ENCODE results near the gene NECAB2. TPM values are rescaled to one million over a fixed set of nuclear protein-coding genes. Genes with fewer than 3 reads are reported as not detected.

NECAB2 gene
- total RNA-seq, 1 donor from 2014 or later, result 0.84 TPM

DNA sequence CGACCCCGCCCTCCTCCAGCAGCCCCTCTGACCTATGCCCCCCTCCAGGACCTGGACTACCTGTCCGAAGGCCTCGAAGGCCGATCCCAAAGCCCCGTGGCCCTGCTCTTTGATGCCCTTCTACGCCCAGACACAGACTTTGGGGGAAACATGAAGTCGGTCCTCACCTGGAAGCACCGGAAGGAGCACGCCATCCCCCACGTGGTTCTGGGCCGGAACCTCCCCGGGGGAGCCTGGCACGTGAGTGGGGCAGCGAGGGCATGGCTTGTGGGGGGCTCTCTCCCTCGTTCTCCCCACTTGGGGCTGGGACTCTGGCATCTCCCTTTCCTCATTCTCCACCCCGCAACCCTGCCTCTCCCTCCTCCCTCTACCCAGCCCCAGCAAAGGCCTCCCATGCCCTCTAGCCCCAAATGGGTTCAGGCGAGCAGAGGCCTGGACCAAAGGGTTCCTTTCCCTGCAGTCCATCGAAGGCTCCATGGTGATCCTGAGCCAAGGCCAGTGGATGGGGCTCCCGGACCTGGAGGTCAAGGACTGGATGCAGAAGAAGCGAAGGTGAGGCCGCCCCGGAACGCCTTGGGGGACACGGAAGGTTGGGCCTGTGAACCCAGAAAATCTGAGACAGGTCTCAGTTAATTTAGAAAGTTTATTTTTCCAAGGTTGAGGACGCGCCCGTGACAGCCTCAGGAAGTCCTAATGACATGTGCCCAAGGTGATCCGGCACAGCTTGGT, 7.4 kb upstream of the NECAB2 start:
- DNase-seq (no peak), ATAC-seq (no peak)
- intact Hi-C loops (cut with micrococcal nuclease), result no loop called here

DNA sequence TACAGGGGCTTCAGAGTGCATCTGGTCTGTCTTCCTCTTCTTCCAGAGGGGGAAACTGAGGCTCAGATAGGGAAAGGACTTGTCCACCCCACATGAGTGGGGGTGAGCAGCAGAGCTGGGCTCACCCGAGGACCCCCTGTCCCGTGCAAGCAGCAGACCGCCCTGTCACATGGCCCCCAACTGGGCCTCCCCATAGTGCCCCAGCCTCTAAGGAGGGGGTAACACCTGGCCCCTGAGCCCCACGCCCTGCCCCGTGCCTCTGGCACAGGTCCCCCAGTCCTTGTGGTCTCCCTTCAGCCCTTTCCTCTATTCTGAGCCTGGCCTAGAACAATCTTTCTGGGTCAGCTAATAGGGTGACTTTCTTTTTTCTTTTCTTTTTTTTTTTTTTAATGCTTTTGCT, 6.5 kb upstream of the NECAB2 start:
- intact Hi-C loops (cut with micrococcal nuclease), result no loop called here
- ATAC-seq, result no peak
- DNase-seq, result no peak

DNA sequence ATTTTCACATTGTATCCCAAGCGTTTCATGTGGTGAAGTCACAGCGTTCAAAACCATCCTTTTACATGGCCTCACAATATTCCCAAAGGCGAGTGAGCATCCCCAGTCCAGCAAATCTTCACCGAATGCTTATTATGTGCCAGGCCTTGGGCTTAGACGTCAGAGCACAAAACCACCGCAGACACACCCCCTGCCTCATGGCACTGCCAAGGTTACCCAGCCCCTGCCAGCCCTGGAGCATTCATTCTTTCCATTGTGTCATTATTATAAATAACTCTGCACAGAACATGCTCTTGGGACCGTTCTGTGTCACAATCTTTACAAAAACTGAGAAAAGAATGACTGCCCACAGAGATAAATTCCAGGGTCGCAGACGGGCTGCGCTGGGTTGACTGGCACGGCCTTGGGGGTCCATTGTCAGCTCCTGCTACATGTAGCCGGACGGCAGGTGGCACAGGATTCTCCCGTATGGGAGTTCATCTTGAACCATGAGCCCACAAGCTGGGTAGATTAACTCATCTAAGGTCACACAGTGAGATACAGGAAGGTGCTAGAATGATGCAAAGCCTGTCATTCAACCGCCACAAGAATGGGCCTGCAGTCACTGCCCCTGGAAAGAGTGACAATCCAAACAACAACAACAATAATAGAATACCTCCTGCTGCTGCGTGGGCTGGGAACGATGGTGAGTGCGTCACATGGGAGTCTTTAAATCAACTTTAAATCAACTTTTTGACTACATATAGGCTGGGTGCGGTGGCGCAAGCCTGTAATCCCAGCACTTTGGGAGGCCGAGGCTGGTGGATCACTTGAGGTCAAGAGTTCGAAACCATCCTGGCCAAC, 4.5 kb upstream of the NECAB2 start:
- ATAC-seq, result peak; percentile 77
- intact Hi-C loops (cut with micrococcal nuclease), result no loop called here
- peak; percentile 60 for DNase-seq

DNA sequence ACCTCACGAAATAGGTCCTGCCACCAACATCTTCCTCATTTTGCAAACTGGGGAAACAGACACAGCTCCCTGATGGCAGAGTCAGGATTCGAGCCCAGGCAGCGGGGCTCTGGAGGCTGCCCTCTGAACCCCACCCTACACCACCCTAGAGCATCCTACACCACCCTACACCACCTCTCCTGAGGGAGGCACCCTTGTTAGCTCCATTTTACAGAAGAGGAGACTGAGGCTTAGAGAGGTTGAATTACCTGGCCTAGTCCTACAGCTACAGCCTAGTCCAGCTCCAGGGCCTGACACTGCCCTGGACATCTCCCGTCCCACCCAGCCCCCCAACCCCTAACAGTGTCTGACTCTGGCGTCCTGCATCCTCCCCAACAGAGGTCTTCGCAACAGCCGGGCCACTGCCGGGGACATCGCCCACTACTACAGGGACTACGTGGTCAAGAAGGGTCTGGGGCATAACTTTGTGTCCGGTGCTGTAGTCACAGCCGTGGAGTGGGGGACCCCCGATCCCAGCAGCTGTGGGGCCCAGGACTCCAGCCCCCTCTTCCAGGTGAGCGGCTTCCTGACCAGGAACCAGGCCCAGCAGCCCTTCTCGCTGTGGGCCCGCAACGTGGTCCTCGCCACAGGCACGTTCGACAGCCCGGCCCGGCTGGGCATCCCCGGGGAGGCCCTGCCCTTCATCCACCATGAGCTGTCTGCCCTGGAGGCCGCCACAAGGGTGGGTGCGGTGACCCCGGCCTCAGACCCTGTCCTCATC, 3.2 kb upstream of the NECAB2 start:
- ATAC-seq (no peak), DNase-seq (no peak)
- intact Hi-C loops (cut with micrococcal nuclease), result loop anchor here (5.0 kb wide), 1 partner anchor 97 kb away; no protein-coding TSS in a partner anchor

DNA sequence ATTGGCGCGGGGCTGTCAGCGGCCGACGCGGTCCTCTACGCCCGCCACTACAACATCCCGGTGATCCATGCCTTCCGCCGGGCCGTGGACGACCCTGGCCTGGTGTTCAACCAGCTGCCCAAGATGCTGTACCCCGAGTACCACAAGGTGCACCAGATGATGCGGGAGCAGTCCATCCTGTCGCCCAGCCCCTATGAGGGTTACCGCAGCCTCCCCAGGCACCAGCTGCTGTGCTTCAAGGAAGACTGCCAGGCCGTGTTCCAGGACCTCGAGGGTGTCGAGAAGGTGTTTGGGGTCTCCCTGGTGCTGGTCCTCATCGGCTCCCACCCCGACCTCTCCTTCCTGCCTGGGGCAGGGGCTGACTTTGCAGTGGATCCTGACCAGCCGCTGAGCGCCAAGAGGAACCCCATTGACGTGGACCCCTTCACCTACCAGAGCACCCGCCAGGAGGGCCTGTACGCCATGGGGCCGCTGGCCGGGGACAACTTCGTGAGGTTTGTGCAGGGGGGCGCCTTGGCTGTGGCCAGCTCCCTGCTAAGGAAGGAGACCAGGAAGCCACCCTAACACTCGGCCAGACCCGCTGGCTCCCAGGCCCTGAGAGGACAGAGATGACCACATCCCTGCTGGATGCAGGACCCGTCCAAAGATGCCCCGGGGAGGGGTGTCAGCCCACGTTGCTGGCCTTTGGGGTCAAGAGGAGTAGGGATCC, 2.4 kb upstream of the NECAB2 start:
- intact Hi-C loops (cut with micrococcal nuclease), result loop anchor here (5.0 kb wide), 1 partner anchor 97 kb away; no protein-coding TSS in a partner anchor
- no peak for DNase-seq
- ATAC-seq, result no peak

DNA sequence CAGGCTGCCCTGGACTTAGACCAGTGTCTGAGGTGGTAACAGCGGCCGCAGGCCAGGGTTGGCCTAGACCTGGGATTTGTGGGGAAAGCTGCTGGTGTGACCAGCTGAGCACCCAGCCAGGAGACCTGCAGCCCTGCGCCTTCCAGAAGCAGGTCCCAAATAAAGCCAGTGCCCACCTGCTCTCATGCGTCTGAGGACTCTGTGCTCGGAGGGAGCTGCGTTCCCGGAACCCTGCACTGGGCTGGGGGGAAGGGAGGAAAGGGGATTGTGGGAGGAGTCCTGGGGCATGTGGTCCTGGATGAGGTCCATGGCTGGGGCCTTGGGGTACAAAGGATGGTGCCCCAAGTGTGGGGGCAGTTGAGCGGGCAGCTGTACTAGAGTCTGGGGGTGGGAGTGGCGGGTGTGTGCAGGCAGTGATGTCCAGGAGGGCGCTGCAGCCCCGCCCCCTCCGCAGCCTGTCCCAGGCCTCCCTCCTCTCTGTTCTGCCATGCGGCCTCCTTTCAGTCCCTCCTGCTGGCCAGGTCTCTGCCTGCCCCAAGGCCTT, 1.8 kb upstream of the NECAB2 start:
- ATAC-seq (no peak), DNase-seq (no peak)
- intact Hi-C loops (cut with micrococcal nuclease), result loop anchor here (5.0 kb wide), 1 partner anchor 96 kb away; no protein-coding TSS in a partner anchor

DNA sequence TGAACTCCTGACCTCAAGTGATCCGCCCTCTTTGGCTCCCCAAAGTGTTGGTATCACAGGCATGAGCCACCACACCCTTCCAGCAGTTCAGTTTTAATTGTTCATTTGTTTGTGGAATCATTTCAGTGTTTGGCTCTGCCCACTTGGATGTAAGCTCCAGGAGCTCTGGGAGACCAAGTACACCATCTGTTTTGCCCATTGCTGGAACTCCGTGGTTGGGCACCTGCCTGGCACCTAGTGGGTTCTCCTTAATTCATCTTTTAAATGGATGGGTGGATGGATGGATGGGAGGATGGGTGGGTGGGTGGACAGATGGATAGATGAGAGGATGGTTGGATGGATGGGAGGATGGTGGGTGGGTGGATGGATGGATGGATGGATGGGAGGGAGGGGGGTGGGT, 953 bp upstream of the NECAB2 start:
- DNase-seq (no peak), ATAC-seq (no peak)
- intact Hi-C loops (cut with micrococcal nuclease), result loop anchor here (5.0 kb wide), 1 partner anchor 95 kb away; no protein-coding TSS in a partner anchor

DNA sequence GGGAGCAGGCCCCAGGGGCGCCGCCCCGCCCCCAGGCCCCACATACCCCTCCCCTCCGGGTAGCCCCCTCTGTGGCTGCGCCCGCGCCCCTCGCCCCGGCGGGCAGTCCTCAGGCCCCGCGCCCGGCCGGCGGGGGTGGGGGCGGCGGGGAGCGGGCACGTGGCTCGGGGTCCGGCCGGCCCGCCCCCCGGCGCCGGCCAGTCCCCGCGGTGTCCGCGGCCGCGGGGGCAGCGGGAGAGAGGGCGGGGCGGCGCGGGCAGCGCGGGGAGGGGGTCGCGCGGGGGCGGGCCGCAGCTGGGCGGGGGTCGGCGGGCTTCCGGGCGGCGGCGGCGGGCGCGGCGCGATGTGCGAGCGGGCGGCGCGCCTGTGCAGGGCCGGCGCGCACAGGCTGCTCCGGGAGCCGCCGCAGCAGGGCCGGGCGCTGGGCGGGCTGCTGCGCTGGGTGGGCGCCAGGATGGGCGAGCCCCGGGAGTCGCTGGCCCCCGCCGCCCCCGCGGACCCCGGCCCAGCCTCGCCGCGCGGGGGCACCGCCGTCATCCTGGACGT, 335 bp downstream of the NECAB2 start:
- intact Hi-C loops (cut with micrococcal nuclease), result loop anchor here (5.0 kb wide), 1 partner anchor 94 kb away; no protein-coding TSS in a partner anchor
- DNase-seq (no peak), ATAC-seq (no peak)

DNA sequence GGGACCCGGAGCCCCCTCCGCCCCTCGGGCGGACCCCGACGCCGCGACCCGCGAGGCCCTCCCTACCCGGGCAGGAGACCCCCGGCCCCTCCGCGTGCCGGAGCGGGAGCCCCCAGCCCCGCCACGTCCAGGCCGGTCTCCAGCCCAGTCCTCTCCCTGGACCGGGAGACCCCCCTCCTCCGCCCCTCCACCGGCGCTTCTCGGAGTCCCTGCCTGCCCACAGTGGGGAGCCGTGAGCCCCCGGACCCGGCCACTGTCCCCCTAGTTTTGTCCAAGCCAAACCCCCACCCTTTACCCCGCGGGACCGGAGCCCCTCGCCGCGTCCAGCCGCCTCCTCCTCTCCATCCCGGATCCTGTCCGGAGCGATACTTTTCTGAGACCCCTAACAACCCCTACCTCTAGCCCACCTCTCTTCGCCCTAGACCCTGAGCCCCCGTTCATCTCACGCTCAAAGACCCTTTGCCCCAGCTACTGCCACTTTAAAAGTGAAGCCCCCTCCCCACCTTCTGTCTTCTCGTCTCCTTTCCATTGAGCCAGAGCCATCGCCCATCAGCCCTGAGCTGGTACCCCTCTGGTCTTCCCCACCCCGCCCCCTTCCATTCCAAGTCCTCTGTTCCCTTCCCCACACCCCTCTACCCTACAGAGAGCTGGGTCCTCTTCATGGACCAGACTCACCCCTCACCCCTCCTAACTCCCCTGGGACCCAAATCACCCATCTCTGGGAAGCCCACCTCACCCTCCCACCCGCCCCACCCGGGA, 1.0 kb downstream of the NECAB2 start:
- intact Hi-C loops (cut with micrococcal nuclease), result loop anchor here (5.0 kb wide), 1 partner anchor 93 kb away; no protein-coding TSS in a partner anchor
- ATAC-seq (no peak), DNase-seq (no peak)

DNA sequence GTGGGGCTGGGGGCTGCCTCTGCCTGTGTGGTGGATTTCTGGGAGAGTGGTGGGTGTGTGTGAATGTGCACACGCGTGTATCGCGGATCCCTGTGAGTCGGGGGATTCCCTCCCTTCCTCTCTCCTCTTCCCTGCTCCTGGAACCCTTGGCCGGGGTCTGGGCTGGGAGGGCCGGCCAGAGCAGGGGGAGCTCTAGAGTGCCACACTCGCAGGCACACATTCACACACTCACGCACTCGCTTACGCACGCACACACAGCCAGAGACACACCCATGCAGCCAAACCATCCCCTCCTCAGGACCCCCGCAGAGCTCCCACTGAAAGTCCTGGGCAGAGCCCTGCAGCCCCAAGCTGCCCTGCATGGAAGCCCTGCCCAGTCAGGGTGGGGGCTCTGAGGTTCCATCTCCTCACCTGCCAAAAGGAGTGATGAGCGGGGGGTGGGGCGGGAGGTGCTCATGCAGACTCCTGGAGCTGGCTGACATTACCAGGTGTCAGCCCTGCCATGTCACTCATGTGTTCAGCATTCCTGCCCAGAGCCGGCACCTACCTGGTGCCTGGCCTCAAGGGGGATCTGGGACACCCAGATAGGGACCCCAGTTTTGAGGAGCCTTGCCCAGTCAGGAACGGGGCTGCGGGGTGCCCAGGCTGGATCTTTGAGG, 1.9 kb downstream of the NECAB2 start:
- no peak for DNase-seq
- intact Hi-C loops (cut with micrococcal nuclease), result loop anchor here (5.0 kb wide), 1 partner anchor 92 kb away; no protein-coding TSS in a partner anchor
- no peak for ATAC-seq

DNA sequence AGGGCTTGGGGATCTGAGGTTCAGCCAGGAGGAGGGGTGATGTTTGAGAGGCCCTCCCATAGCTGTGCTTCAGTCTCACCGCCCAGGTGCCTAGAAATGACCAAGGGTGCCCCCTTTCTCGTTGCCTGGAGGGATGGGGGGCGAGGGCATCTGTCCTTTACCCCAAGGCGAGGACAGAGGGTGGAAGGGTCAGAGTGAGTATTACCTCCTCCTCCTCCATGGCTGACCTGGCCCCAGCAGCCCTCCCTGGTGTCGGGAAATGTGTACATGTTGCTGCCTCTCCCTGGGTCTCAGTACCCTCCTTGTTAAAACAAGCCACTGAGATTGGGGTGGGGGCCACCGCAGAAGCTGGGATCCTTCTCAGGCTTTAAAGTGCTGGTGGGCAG, 2.4 kb downstream of the NECAB2 start:
- DNase-seq (no peak), ATAC-seq (no peak)
- intact Hi-C loops (cut with micrococcal nuclease), result no loop called here

DNA sequence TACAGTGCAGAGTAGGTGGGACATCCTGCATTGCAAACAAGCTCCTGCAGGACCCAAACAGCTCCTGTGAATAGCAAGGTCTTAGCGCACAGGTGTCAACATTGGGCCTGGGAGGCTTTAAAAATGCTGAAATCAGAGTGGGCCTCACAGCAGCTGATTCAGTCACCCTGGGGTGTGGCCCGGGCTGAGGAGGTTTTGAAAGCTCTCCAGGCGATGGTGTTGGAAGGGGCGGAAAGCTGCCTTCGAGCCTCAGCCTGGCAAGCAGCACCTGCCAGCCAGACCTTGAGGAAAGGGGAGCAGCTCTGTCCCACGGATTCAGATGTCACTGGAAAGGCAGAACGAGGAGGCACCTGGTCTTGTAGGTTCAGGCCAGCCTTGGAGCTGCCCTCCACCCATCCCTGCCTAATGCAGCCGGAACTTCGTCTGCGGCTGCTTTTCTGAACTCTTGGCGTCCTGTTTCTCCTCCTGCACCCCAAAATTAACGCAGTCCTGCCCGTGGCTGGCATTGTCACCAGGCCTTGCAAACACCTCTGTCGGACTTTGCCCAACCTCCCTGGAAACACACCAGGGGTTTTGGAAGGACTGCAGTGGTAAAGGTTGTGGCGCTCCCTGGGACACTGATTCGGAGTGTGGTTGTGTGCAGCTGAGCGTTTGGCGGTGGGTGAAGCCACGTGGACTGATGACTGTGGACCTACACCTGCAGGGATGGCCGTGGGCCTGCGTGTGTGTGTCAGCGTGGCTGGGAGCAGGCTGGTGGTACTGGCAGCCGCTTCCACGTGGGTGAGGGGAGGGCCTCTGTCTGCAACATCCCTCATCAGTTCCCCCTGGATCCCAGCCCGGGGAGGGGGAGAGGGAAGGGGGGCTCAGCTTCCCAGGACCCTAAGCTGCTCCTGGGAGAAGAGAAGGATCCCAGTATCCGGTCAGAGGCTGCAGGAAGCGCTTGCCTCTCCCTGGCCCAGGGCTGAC, 3.4 kb downstream of the NECAB2 start:
- no peak for ATAC-seq
- intact Hi-C loops (cut with micrococcal nuclease), result no loop called here
- no peak for DNase-seq

DNA sequence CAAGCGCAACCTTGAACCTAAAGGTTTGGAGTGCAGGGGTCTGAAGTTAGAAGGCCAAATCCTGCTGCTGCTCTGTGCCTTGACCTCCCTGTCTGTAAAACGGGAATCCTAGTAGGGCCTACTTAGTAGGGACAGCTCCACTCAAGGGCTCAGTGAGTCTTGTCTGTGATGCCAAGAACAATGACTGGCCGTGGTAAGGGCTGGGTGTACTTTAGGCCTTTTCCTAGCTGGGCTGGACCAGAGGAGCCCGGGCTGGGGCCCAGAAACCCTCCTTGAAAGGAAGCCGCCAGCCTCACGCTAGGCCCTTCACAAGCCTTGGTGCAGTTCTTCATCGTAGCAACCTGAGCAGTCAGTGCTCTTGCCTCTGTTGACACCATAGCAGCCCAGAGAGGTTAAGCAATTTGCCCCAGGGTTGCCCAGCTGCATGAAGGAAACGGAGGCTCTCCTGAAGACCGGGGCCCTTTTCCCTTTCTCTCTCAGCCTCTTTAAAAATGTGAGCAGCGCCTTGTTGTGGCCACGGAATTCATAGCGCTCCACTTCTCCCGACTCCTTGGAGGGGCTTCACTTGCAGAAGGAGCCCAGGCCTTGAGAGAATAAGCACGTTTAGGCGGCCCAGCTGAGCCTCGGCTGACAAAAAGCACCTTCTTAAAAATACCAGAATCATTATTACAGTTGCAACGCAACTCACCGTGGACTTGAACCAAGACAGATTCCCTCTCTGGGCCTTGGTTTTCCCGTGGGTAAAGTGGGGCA, 4.4 kb downstream of the NECAB2 start:
- intact Hi-C loops (cut with micrococcal nuclease), result no loop called here
- ATAC-seq (no peak), DNase-seq (no peak)

DNA sequence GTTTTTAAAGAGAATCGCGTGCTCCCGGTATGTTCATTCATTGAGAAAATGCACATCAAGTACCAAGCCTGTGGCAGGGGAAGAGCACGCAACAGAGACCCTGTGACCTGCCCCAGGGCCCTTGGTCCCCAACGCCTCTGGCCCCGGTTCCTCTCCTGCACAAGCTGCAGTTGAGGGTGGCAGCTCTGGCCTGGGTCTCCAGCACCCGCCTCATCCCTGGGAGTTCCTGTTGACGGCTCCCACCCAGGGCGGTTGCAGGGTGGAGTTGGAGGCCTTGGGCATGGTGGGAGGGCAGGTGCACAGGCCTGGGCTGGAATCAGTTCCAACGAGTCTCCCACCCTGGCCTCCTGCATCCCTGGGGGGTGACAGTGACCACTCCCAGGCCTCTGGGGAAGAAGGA, 5.0 kb downstream of the NECAB2 start:
- ATAC-seq, result no peak
- no peak for DNase-seq
- intact Hi-C loops (cut with micrococcal nuclease), result no loop called here

DNA sequence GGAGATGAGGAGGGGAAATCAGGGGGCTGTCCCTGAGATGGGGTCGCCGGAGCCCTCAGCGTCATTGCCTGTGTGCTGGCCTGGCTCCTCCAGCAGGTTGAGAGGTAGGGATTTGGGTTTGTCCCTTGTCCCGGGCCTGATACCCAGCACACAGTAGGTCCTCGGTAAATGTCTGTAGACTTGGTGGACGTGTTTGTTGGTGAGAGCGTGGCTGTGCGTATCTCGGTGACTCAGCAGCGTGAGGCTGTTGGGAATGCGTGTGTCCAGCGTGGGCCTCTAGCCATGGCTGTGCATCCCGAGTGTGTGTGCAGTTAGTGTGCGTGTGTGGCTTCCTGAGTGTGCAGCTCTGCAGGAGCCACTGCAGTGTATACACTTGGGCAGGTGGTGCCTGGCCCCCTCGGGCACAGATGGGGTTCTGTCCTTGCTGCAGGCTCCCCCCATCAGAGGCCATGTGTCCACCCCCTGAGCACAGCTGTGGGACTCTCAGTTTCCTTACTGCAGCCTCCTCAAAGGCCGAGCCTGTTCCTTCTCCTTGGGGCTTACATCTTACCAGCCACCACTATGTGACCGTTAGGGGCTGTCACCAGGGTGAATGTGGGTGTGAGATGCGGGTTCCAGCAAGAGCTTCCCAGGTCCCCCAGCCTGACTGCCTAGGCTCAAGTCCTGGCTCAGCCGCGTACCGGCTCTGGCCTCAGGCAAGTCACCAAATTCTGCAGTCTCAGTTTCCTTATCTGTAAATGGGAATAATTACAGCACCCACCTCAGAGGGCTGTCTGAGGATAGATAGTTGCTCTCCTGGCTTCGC, 5.7 kb downstream of the NECAB2 start:
- intact Hi-C loops (cut with micrococcal nuclease), result no loop called here
- DNase-seq (no peak), ATAC-seq (no peak)

All from left ventricle myocardium superior (tissue), 1 donor.